K562 (cell line): ENCODE results near the gene RFC2. TPM values are rescaled to one million over a fixed set of nuclear protein-coding genes. Genes with fewer than 3 reads are reported as not detected.
"Not testable (repeated sequence)": the region's sequence is repeated elsewhere in the genome, so short reads cannot be mapped to it uniquely, and the experiment has no call there.

Experiments
- ATAC-seq: fragments of 200-7000 bp; cut with Tn5 transposase; 3 replicates; pipeline ENCODE4 v1.9.1; 2020; ENCODE audit warnings: moderate library complexity
- BruUV-seq: library from RNA; stranded (reverse); fragments of 400-500 nt; replicated peaks from 2 replicates; lab custom pipeline; 2021; lab: Mats Ljungman, UMichigan
- CTCF ChIA-PET: fragments of 300-600 bp; formaldehyde crosslinking; extraction: SDS; loops from one replicate; lab custom pipeline; 2021; ENCODE audit warnings: low intra/inter-chr PET ratio; lab: Yijun Ruan, JAX
- POLR2A ChIA-PET: fragments of 300-600, 350-650 bp; sonication (Branson Sonifier 250); formaldehyde crosslinking; extraction: SDS; loops from one replicate; lab custom pipeline; 2021; ENCODE audit warnings: antibody characterized with exemption, inconsistent platforms; lab: Yijun Ruan, JAX
- DNase-seq, 4 experiments: peaks; one replicate each; pipeline versions ENCODE4 v3.0.0 to v3.0.0-alpha.2; 2011 to 2018; ENCODE audit warnings: low spot score in 3 of 4, mixed read lengths in 3 of 4; ENCODE audit errors: extremely low read depth in 1 of 4
- FAIRE-seq: peaks from 2 replicates; lab custom pipeline; 2011; peaks lifted over from hg19 to GRCh38; lab: Jason Lieb, UNC
- H2AFZ ChIP-seq: 2 replicates; pipeline ENCODE4 v1.6.0; 2011; ENCODE audit warnings: low read depth, low read length, control low read depth, inconsistent platforms
- H3K27ac ChIP-seq: fragments of 200-600 bp; 3 replicates; pipeline ENCODE4 v1.8.0; 2011; ENCODE audit warnings: low read depth, mild to moderate bottlenecking, control low read depth, inconsistent platforms, low read length, moderate library complexity, mixed read lengths; ENCODE audit errors: extremely low read depth
- H3K27me3 ChIP-seq, 2 experiments: fragments of 300-600 bp in 1 of 2; 2 replicates in 1 of 2; 3 replicates in 1 of 2; pipeline versions ENCODE4 v1.6.0 to v1.8.0; 2011; ENCODE audit warnings: inconsistent platforms in 2 of 2, low read length in 2 of 2, mild to moderate bottlenecking in 1 of 2, mixed read lengths in 1 of 2, moderate library complexity in 1 of 2; ENCODE audit not compliant: control insufficient read depth in 2 of 2, insufficient read depth in 2 of 2
- H3K36me3 ChIP-seq: fragments of 300-600 bp; 3 replicates; pipeline ENCODE4 v1.8.0; 2011; ENCODE audit warnings: mild to moderate bottlenecking, low read length, inconsistent platforms; ENCODE audit not compliant: control insufficient read depth, insufficient read depth
- H3K4me1 ChIP-seq, 2 experiments: fragments of 200-600 bp in 1 of 2; replicated peaks in 1 of 2; 2 replicates in 1 of 2; 3 replicates in 1 of 2; pipeline versions ENCODE4 v1.5.1 to v1.8.0; 2011; ENCODE audit warnings: inconsistent platforms in 2 of 2, low read length in 2 of 2, mild to moderate bottlenecking in 1 of 2, mixed read lengths in 1 of 2, moderate library complexity in 1 of 2; ENCODE audit not compliant: control insufficient read depth in 2 of 2, insufficient read depth in 2 of 2
- H3K4me2 ChIP-seq: 2 replicates; pipeline ENCODE4 v1.6.1; 2011; ENCODE audit warnings: low read length, control low read depth, inconsistent platforms, mixed read lengths; ENCODE audit not compliant: insufficient read depth
- H3K4me3 ChIP-seq: fragments of 200-600 bp; sonication (generic), shearing (Covaris generic); 2 replicates; pipeline ENCODE4 v1.5.1; 2016; ENCODE audit warnings: control low read depth, inconsistent platforms
- H3K79me2 ChIP-seq: fragments of 200-600 bp; 3 replicates; pipeline ENCODE4 v1.8.0; 2011; ENCODE audit warnings: low read length, inconsistent platforms; ENCODE audit not compliant: control insufficient read depth, insufficient read depth
- H3K9ac ChIP-seq, 2 experiments: 2 replicates each; pipeline versions ENCODE4 v1.6.0 to v1.6.1; 2011; ENCODE audit warnings: low read depth in 2 of 2, low read length in 2 of 2, control low read depth in 1 of 2, inconsistent platforms in 1 of 2, mild to moderate bottlenecking in 1 of 2, mixed read lengths in 1 of 2; ENCODE audit not compliant: insufficient read depth in 1 of 2
- H3K9me1 ChIP-seq: one replicate; pipeline ENCODE4 v1.6.0; 2011; ENCODE audit warnings: inconsistent platforms, mild to moderate bottlenecking, low read length, moderate library complexity; ENCODE audit not compliant: control insufficient read depth, insufficient read depth
- H3K9me3 ChIP-seq: replicated peaks from 2 replicates; pipeline ENCODE4 v1.5.1; 2011; ENCODE audit warnings: low read depth, low read length, inconsistent platforms; ENCODE audit not compliant: control insufficient read depth, insufficient read depth
- H4K20me1 ChIP-seq: replicated peaks from 2 replicates; pipeline ENCODE4 v1.6.1; 2011; ENCODE audit warnings: low read length, inconsistent platforms, mixed read lengths; ENCODE audit not compliant: control insufficient read depth, insufficient read depth
- POLR2A ChIP-seq: fragments of 450-650 bp; conservative IDR thresholded peaks from 2 replicates; pipeline ENCODE4 v1.6.1; 2016
- POLR2B ChIP-seq: fragments of 450-650 bp; IDR thresholded peaks from 2 replicates; pipeline ENCODE4 v1.6.1; 2018; ENCODE audit warnings: low read depth; ENCODE audit not compliant: partially characterized antibody
- POLR2G ChIP-seq: fragments of 200-400 bp; formaldehyde crosslinking; IDR thresholded peaks from 2 replicates; pipeline ENCODE4 v1.6.1; 2017; ENCODE audit warnings: low read depth, mild to moderate bottlenecking, antibody characterized with exemption, low read length, moderate library complexity
- SUPT5H ChIP-seq: fragments of 450-650 bp; IDR thresholded peaks from 2 replicates; pipeline ENCODE4 v1.6.1; 2016
- WGBS: fragments of 100-300 bp; shearing (Covaris generic); methylation state at CpG from one replicate; pipeline ENCODE4 v1.1.6; 2016; ENCODE audit warnings: low coverage, mixed read lengths; ENCODE audit not compliant: insufficient coverage; ENCODE audit errors: missing lambda C conversion rate; 5-methylcytosine and 5-hydroxymethylcytosine counted together
- in situ Hi-C: fragments of 300-500 bp; cut with MboI; formaldehyde crosslinking; loops from 4 replicates; pipeline ENCODE4 v1.15.0; 2018; ENCODE audit warnings: inconsistent platforms, mixed read lengths
- intact Hi-C: fragments of 100-400 bp; cut with micrococcal nuclease; formaldehyde crosslinking; loops from 2 replicates; pipeline ENCODE4 v1.14.2; 2022
- polyA plus RNA-seq, 8 experiments: library from polyadenylated mRNA; depleted of rRNA in 4 of 8; stranded (reverse) in 5 of 8; unstranded in 3 of 8; fragments of >200 nt; fragmentation: Nextera tagmentation in 2 of 8; fragmentation: Illumina TruSeq in 1 of 8; extraction: Ambion mirVana in 2 of 8; extraction: Trizol in 1 of 8; gene quantifications; 2 replicates each; pipeline versions ENCODE4 v1.2.1 to v1.2.3, GENCODE V29; 2011 to 2014; ENCODE audit warnings: inconsistent platforms in 1 of 8, missing spikeins in 1 of 8
- total RNA-seq, 7 experiments: library from RNA; depleted of rRNA in 6 of 7; stranded (reverse); fragments of >200 nt in 6 of 7; fragmentation: Illumina TruSeq in 2 of 7; extraction: Trizol in 2 of 7; gene quantifications; 2 replicates each; pipeline versions ENCODE4 v1.2.1 to v1.2.3, GENCODE V29; 2011 to 2021; ENCODE audit warnings: low replicate concordance in 1 of 7

Gene RFC2
- total and polyA plus RNA-seq, 9 of the 15 experiments (the other 6 are each of a cell fraction or from before 2014, with no cell fraction given) = 32.5 to 161 (median 102) TPM

GRCh38 chr7:74195968-74196654, 58.1 kb downstream of the RFC2 start:
- H2AFZ ChIP-seq, intact Hi-C loops, DNase-seq, H3K4me1 ChIP-seq, H3K27me3 ChIP-seq, H3K4me3 ChIP-seq, H3K9me3 ChIP-seq, CTCF ChIA-PET, H3K79me2 ChIP-seq, H4K20me1 ChIP-seq, FAIRE-seq, H3K9ac ChIP-seq, H3K4me2 ChIP-seq, H3K27ac ChIP-seq, H3K9me1 ChIP-seq, in situ Hi-C loops: not testable (repeated sequence)
- TSS peak; percentile 57 for BruUV-seq
- ATAC-seq = peak; percentile 19
- H3K36me3 ChIP-seq = peaks cover 58% of the 10 kb centered on the region
- POLR2A ChIA-PET = interaction anchor here (3.6 kb wide), 1 partner anchor 10 kb away, joined by 14 read pairs; no protein-coding TSS in a partner anchor
- WGBS = 92% methylated on average over 11 of the region's 19 CpGs
- peak; percentile 57 for TF ChIP-seq POLR2G
- TF ChIP-seq POLR2A = peak; percentile 50; the same call in 1 of the 2 replicates
- peak; percentile 48 for TF ChIP-seq POLR2B
- TF ChIP-seq SUPT5H = peak; percentile 73

- intact Hi-C loops, BruUV-seq, H3K27me3 ChIP-seq, H2AFZ ChIP-seq, H3K4me2 ChIP-seq, CTCF ChIA-PET, H3K27ac ChIP-seq, in situ Hi-C loops, ATAC-seq, H3K9me3 ChIP-seq, DNase-seq, H4K20me1 ChIP-seq, H3K4me3 ChIP-seq, H3K4me1 ChIP-seq, H3K9me1 ChIP-seq, H3K9ac ChIP-seq, FAIRE-seq: not testable (repeated sequence)
- Histone ChIP-seq H3K36me3 (peaks cover 66% of the 10 kb centered on the region), H3K79me2 (peaks cover 11% of the 10 kb centered on the region; the same call in 2 of the 3 replicates)
- WGBS = 92% methylated on average over 14 of the region's 23 CpGs
- POLR2A ChIA-PET = interaction anchor here (2.4 to 7.2 kb wide), 3 partner anchors 11 to 18 kb away, joined by 14 to 86 read pairs (median 18); partner anchors contain the start of gene EIF4H
These were observed 58.9 kb downstream of the RFC2 start for GRCh38 chr7:74195139-74195860.
